GM12892 (cell line): Measurements from ENCODE around the gene FAM81A.

ENCODE experiments used
- POLR2A ChIP-seq: IDR thresholded peaks from 2 replicates; pipeline ENCODE4 v1.6.1; 2011; ENCODE audit warnings: low read depth, low read length, control low read depth
- POLR2AphosphoS5 ChIP-seq: IDR thresholded peaks from 2 replicates; pipeline ENCODE4 v1.6.1; 2011; ENCODE audit warnings: low read depth, low read length, control low read depth
- TAF1 ChIP-seq: IDR thresholded peaks from 2 replicates; pipeline ENCODE4 v1.6.1; 2011; ENCODE audit warnings: low read depth, mild to moderate bottlenecking, control low read depth, low read length, borderline replicate concordance

DNA sequence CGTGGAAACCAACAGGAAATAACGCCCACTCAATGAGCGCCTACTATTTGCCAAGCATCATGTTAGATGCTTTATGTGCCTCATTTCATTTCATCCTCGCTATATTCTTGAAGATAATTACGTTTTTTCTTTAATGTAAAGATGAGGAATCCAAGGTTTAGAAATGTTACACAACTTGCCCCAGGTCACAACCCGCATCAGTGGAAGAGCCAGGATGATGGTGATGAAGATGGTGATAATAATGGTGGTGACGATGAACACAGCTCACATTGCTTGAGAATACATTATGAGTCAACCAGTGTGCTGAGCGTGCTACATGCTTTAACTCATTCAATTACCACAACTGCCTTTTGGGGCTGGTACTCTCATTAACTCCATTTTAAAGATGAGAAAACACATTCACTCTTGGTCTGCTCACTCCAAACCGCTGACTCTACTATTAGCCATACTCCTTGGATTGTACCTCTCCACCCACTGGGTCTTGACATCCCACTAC lies 43.8 kb upstream of the FAM81A start:
- TF ChIP-seq POLR2AphosphoS5 = no peak
- TF ChIP-seq POLR2A = no peak
- no peak for TF ChIP-seq TAF1
